Ammon's horn (tissue), 1 donor: ENCODE data around the gene DMD.
"Not testable (repeated sequence)": the region's sequence is repeated elsewhere in the genome, so short reads cannot be mapped to it uniquely, and the experiment has no call there.

Experiments
- DNase-seq: peaks from one replicate; pipeline ENCODE4 v3.0.0-alpha.2; 2016; ENCODE audit warnings: low spot score

Gene DMD

GRCh38 chrX:31600823-31601222 lies 1610.5 kb downstream of the DMD start:
- no peak for DNase-seq

DNA sequence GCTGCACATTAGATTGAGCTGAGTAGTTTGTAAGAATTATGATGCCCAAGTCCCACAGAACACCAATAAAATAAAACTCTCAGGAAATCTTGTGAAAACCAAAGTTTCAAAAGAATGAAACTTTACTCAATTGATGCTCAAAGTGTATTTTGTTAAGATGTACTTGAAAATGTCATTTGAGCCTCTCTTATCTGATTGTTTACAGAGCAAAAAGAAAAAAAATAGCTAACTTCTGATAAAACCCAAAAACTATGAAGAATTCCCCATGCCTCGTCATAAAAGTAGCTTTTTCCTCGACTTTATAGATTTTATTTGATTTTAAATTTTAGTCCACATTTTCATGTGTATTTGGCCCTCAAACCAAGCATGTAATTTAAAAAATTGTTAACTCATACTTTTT lies 1618.0 kb downstream of the DMD start:
- no peak for DNase-seq

GRCh38 chrX:31591355-31591754 lies 1620.0 kb downstream of the DMD start:
- DNase-seq = no peak

- DNase-seq = no peak
These were observed 1620.7 kb downstream of the DMD start for GRCh38 chrX:31590581-31591114.

GRCh38 chrX:31589503-31589902 lies 1621.8 kb downstream of the DMD start:
- DNase-seq = no peak

GRCh38 chrX:31588355-31588754 lies 1623.0 kb downstream of the DMD start:
- DNase-seq = no peak

DNA sequence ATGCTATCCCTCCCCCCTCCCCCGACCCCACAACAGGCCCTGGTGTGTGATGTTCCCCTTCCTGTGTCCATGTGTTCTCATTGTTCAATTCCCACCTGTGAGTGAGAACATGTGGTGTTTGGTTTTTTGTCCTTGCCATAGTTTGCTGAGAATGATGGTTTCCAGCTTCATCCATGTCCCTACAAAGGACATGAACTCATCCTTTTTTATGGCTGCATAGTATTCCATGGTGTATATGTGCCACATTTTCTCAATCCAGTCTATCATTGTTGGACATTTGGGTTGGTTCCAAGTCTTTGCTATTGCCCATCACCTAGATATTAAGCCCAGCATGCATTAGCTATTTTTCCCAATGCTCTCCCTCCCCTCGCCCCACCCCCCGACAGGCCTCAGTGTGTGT lies 1627.5 kb downstream of the DMD start:
- DNase-seq = not testable (repeated sequence)

- no peak for DNase-seq
These were observed 1630.6 kb downstream of the DMD start for GRCh38 chrX:31580726-31581125.

- no peak for DNase-seq
These were observed 1631.1 kb downstream of the DMD start for GRCh38 chrX:31580227-31580626.

GRCh38 chrX:31572360-31572759 lies 1639.0 kb downstream of the DMD start:
- DNase-seq = no peak

- DNase-seq = no peak
These were observed 1640.7 kb downstream of the DMD start for GRCh38 chrX:31570658-31571057.

DNA sequence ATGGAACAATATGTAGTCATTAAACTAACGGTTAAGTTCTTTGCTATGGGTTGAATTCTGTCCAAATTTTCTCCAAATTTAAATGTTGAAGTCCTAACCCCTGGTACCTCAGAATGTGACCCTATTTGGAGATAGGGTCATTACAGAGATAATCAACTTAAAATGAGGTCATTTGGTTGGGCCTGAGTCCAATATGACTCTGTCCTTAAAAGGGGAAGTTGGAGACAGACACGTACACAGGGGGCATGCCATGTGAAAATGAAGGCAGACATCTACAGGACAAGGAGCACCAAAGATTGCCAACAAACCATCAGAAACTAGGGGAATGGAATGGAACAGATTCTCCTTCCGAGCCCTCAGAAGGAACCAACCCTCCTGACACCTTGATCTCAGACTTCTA lies 1647.6 kb downstream of the DMD start:
- no peak for DNase-seq

GRCh38 chrX:31555506-31555905 lies 1655.8 kb downstream of the DMD start:
- no peak for DNase-seq

DNA sequence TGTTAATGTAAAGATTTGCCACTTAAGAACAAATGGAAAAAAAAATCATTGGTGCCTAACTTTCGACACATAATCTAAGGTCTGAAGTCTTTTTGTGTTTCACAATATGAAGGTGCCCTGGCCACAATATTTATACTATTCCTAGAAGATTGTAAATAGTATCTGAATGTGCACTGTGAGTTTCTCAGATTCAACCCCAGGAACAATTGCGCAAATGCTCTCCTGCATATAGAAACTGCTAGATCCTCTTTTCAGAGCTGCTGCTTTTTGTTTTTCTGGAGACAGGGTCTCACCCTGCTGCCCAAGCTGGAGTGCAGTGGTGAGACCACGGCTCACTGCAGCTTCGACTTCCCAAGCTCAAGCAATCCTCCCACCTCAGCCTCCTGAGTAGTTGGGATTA lies 1659.4 kb downstream of the DMD start:
- DNase-seq = no peak

DNA sequence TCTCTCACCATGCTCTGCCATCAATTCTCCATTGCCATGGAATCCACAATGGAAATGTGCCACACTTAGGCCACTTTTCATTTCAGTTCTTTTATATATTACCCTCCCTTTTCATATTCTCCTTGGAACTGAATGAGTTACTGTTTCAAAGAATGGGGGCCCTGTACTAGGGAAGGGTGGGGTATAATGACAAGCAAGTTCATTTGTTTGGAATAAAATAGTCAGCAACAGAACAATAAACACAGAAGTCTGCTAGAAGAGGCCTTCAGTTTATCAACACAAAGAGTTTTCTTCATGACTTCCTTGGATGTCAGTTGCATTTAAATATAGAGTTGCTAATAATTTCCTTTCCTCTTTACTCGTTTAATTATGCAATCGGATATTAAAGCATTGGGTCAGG lies 1661.2 kb downstream of the DMD start:
- DNase-seq = peak; percentile 2

DNA sequence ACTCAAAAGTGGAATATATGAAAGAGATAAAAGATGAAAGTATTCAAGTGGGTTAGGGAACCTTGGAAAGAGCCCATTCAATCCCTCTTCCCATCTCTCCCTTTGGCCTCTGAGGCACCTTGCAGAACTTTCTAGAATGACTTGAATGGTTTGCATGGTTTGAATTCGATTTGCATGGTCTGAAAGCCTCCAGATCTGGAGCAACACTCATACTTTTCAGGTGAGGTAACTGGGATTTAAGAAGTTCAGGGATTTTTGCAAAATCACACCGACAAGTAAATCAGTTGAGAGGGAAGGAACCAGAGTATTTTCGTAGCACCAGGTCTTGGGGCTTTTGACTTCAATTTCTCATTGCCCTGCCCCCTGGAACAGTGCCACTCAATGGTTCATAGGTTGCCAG lies 1663.5 kb downstream of the DMD start:
- DNase-seq = no peak

GRCh38 chrX:31547416-31547815 lies 1663.9 kb downstream of the DMD start:
- DNase-seq = no peak

- DNase-seq = peak; percentile 23
These were observed 1665.2 kb downstream of the DMD start for GRCh38 chrX:31546126-31546525.

DNA sequence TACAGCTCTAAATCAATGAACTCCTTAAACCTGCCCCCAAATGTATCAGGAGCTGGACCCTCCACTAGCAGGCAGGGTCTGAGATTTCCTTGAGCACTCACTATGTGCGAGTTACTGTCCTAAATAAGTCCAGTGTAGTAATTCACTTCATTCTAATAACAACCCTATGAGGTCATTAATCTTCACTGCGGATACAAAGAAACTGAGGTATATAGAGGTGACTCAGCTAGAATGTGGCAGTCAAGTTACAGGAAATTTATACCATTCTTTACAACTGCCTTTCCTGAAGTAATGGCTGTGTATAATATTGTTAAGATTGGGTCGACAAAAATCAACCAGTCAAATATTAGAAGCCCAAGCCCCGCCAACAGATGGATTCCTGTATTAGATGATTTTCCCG lies 1665.6 kb downstream of the DMD start:
- DNase-seq = no peak

GRCh38 chrX:31545191-31545590 lies 1666.2 kb downstream of the DMD start:
- DNase-seq = no peak

DNA sequence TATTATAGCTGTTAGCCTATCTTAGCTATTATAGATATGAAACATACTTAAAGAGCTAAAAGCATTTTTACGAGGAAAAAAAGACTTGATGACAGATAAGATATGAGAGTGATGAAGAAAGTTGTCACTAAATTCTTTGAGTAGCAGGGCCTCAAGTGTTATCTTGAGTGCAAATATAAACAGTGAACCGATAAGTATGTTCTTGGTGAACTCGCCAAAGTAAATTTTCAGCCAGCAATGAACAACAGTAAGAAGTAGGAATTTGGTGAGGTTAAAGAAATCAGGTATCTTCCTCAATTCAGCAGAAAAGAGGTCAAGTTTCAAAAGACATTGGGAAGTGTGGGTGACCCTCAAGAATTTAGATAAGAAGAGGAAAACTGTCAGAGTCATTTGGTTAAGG lies 1667.7 kb downstream of the DMD start:
- DNase-seq = no peak

GRCh38 chrX:31542566-31542965 lies 1668.8 kb downstream of the DMD start:
- no peak for DNase-seq

DNA sequence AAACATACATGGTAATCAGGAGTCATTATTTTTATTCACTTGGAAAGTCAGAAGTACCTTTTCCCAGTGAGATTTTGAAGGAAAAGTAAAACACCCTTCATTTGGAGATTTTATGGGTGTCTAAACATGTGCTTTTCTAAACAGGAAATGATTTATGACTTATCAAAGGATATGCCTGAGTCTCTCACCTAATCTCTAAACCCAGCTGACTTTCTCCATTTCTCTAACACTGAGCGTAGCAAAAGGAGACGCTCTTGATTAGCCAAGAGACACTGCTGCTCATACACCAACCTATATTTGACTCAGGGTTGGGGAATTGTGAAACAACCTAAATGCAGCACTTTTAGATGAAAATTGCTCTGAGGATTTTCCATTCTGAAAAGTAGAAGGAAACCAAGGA lies 1671.0 kb downstream of the DMD start:
- DNase-seq = no peak

GRCh38 chrX:31527455-31528126 lies 1683.8 kb downstream of the DMD start:
- DNase-seq = no peak
